GM18499 (cell line): ENCODE measurements around the gene LIPG.
"Not testable (repeated sequence)": the region's sequence is repeated elsewhere in the genome, so short reads cannot be mapped to it uniquely, and the experiment has no call there.

Experiments used
- ATAC-seq: cut with Tn5 transposase; IDR thresholded peaks from one replicate; pipeline ENCODE4 v1.9.1; 2021; ENCODE audit warnings: moderate number of reproducible peaks; ENCODE audit not compliant: insufficient read depth, unreplicated experiment

Gene LIPG

DNA sequence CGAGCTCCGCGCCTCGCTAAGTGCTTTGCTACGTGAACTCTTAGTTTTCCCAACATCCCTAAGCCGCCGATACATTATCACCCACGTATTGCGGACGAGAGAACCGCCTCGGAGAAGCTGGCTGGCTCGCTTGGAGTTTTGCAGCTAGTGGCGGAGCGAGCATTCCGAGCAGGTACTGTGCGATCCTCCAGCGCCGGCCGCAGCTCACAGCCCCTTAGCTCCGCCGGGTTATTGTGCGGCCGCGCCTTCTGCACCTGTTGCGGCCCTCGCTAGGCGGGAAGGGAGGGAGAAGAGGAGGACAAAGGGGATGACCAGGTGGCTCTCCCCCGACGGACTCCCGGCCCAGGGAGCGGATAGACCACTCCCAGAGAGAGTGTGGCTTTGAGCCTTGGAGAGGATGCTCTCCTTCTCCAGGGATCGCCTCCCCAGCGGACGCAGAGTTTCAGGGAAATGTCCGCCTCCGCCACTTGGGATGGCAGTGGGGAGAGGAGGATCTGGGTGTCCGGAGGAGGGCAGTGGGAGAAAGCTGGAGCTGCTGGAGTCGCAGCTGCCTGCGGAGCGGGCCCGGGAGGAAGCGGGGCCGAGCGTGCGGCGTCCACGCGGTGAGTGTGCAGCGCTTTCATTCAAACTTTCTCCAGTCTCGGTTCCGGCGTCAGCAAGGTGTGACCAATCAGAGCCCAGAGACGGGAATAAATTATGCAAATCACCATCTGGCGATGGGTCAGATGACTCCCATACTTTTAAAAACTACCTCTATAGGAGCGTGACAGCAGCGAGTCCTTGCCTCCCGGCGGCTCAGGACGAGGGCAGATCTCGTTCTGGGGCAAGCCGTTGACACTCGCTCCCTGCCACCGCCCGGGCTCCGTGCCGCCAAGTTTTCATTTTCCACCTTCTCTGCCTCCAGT, at the start of gene LIPG:
TSS of gene LIPG (plus strand) at position 769 of the 905 bp plus-strand sequence. CDS start 252 bp downstream, outside the sequence.
- peak; percentile 66 for ATAC-seq

GRCh38 chr18:49512876-49513275, 49.0 kb upstream of the LIPG start:
- not testable (repeated sequence) for ATAC-seq

DNA sequence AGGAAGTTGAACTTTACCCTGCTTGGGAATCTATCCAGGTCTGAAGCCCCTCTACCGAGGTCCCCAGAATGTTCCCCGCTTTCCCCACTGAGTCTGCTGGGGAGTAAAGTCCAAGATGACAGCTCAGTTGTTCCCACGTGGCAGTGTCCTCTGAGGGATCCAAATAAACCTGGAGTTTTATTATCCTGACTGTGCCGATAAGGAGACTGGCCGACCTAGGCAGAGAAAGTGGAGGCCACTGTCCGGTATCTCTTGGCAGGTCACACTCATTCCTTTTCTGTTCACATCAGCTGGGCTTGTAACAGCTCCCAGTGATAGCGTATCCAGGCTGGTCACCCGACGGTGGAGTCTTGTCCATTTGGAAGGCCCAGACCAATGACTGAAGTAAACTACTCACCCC, 47.3 kb upstream of the LIPG start:
- ATAC-seq, result no peak

- not testable (repeated sequence) for ATAC-seq
These were observed 46.9 kb upstream of the LIPG start for GRCh38 chr18:49515003-49515402.

- no peak for ATAC-seq
These were observed 46.3 kb upstream of the LIPG start for GRCh38 chr18:49515516-49515915.

DNA sequence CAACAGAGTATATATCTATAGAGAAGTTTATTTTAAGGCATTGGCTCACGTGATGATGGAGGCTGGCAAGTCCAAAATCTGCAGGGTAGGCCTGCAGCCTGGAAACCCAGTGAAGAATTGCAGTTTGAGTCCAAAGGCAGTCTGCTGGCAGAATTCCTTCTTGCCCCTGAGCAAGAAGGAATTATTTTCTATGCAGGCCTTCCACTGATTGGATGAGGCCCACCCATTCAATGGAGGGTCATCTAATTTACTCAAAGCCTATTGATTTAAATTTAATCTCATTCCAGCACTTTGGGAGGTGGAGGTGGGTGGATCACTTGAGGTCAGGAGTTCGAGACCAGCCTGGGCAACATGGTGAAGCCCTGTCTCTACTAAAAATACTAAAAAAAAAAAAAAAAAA, 44.4 kb upstream of the LIPG start:
- ATAC-seq, result no peak

GRCh38 chr18:49519101-49519971, 42.5 kb upstream of the LIPG start:
- no peak for ATAC-seq

GRCh38 chr18:49520661-49521145, 41.2 kb upstream of the LIPG start:
- no peak for ATAC-seq

- no peak for ATAC-seq
These were observed 40.5 kb upstream of the LIPG start for GRCh38 chr18:49521216-49521835.

GRCh38 chr18:49523580-49524093, 38.2 kb upstream of the LIPG start:
- not testable (repeated sequence) for ATAC-seq

DNA sequence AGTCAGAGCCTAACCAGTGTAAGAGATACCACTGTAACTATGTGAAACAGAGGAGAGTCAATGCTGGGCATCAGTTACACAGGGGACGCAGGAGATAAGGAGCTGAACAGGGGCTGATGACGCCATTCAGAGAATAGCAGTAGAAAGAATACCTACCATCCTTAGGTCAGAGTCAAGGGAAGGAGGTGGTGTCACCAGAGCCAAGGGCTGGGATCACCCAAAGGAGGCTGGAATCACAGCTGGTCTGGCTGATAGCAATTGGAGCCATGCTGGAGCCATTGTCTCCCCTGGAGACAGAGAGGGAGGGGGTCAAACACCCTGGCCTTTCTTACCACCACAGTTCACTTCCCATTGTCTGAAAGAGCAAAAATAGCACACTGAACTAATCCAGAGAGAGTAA, 37.5 kb upstream of the LIPG start:
- ATAC-seq, result no peak

DNA sequence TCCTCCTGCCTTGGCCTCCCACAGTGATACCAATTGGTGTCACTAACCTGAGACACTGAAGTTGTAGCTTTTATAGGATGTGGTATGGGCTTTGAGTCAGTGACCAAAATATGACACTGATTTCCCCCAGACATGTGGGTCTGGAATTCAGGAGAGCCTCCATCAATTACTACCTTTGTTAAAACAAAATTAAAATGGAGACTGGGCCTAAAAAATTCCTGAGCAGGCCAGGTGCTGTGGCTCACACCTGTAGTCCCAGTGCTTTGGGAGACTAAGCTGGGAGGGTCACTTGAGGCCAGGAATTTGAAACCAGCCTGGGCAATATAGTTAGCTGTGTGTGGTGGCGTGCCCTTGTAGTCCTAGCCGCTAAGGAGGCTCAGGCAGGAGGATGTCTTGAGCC, 36.9 kb upstream of the LIPG start:
- ATAC-seq, result no peak

DNA sequence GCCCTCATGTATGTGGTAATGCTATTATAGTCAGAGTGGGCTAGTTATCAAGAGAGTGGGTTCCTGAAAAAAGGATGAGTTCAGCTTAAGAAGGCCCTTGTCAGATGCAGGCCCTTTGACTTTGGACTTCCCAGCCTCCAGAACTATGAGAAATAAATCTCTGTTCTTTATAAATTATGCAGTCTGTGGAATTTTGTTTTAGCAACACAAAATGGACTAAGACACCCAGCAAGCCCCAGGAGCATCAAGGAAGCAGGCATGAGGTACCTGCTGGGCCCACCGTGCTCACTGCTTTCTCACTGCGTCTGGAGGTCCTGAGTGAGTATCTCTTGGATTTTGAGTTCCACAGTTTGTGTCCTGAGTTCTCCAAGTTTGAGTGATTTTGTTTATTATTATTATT, 35.9 kb upstream of the LIPG start:
- ATAC-seq, result no peak

GRCh38 chr18:49527631-49528327, 34.1 kb upstream of the LIPG start:
- no peak for ATAC-seq

DNA sequence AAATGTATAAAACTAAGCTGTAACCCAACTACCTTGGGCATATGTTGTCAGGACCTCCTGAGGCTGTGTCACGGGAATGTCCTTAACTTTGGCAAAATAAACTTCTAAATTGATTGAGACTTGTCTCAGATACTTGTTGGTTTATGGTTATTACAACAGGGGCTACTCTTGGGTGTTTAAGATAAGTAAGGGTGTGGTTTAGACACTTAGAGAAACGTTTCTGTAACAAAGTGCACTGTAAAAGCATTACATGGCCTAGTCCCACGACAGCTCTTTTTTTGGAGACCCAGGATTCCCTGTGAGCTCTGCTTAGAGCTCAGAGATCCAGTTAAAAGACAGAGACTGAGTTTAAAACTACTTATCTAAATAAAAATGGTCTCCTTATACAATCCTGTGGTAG, 32.3 kb upstream of the LIPG start:
- no peak for ATAC-seq

DNA sequence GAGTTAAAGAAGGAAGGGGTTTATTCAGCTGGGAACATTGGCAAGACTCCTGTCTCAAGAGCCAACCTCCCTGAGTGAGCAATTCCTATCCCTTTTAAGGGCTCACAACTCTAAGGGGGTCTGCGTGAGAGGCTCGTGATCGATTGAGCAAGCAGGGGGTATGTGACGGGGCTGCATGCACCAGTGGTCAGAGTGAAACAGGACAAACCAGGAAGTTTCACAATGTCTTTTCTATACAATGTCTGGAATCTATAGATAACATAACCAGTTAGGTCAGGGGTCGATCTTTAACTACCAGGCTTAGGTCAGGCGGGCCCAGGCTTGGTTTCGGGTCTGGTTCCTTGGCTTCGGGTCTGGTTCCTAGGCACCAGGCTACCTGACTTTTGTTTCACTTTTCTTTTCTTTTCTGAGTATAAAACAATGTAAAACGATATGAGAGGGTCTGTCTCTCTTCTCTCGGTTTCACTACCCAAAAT, 30.1 kb upstream of the LIPG start:
- ATAC-seq, result no peak

DNA sequence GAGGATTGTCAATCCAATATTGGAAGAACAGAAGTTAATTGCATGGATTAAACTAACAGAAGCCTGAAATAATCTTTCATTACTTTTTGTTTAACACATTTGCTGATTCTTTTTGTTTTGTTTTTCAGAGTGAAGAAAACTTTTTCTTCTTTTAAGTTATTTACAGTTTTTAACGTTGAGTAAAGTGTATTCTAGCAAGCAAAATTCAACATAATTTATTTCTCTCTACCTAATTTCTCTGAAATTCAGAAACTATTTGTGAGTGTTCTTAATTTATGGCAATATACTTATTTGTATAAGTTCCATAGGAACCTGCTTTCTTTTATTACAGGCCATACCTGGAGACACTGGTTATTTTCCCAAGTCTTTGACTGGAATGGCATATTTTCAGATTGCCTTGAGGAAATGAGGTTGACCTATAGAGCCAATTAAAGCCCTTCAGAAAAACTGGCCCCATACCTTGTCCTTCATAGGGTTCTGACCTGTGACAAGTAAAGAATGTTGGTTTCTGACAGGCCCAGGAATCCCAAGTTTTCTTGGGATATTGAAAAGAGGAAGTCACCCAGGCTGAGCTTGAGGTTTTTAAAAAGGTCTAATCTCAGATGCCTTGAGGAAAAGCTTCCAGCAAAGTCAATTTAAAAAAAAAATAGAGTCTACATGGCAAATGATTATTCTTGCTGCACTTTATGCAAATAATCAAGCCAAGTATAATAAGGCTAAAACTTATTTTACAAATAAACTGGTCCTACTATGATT, 26.8 kb upstream of the LIPG start:
- ATAC-seq, result no peak

- no peak for ATAC-seq
These were observed 24.5 kb upstream of the LIPG start for GRCh38 chr18:49537232-49537896.
